ENCODE data around the gene WDHD1. TPM values are rescaled to one million over a fixed set of nuclear protein-coding genes. Genes with fewer than 3 reads are reported as not detected.
"Not testable (repeated sequence)": the region's sequence is repeated elsewhere in the genome, so short reads cannot be mapped to it uniquely, and the experiment has no call there.

WDHD1 gene
- polyA plus RNA-seq, 3 donors = 16.1 to 19.0 (median 18.4) TPM

DNA sequence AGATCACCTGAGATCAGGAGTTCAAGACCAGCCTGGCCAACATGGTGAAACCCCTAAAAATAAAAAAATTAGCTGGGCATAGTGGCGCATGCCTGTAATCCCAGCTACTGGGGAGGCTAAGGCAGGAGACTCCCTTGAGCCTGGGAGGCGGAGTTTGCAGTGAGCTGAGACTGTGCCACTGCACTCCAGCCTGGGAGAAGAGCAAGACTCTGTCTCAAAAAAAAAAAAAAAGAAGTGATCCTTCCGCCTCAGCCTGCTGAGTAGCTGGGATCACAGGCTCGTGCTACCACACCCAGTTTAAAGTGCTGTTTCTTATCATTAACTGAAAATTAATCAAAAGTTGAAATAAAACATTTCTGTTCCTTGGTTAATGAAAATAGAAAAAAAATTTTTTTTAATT is 117.9 kb downstream of the WDHD1 start:
- not testable (repeated sequence) for DNase-seq

DNA sequence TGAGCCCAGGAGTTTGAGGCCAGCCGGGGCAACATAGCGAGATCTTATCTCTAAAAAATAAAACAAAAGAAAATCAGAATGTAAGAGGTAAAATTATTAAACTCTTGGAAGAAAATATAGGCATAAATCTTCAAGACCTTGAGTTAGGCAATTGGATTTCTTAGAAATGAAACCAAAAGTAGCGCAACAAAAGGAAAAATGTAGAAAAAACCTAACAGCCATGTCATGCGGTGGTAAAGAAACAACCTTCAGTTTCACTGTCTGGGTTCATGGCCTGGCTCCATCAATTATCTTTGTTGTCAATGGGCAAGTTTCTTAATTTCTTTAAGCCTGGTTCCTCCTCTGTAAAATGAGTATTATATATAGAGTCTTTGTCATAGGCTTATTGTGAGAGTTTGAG is 118.7 kb downstream of the WDHD1 start:
- no peak for DNase-seq

DNA sequence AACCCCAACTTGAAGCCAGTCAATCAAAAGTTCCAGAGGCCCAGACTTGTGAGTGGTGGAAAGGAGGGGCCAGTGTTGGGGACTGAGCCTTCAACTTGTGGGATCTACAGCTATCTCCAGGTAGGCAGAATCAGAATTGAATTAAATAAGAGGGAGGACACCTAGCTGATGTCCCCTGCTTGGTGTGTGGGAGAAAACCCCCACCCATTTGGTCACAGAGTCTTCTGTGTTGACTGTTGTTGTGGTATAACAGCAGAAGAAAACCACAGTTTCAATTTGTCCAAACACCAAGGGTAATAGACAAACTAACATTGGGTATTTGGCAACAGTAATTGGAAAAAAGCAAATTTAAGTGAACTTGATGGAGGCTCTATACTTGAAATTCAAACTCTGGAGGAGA is 120.8 kb downstream of the WDHD1 start:
- no peak for DNase-seq

DNA sequence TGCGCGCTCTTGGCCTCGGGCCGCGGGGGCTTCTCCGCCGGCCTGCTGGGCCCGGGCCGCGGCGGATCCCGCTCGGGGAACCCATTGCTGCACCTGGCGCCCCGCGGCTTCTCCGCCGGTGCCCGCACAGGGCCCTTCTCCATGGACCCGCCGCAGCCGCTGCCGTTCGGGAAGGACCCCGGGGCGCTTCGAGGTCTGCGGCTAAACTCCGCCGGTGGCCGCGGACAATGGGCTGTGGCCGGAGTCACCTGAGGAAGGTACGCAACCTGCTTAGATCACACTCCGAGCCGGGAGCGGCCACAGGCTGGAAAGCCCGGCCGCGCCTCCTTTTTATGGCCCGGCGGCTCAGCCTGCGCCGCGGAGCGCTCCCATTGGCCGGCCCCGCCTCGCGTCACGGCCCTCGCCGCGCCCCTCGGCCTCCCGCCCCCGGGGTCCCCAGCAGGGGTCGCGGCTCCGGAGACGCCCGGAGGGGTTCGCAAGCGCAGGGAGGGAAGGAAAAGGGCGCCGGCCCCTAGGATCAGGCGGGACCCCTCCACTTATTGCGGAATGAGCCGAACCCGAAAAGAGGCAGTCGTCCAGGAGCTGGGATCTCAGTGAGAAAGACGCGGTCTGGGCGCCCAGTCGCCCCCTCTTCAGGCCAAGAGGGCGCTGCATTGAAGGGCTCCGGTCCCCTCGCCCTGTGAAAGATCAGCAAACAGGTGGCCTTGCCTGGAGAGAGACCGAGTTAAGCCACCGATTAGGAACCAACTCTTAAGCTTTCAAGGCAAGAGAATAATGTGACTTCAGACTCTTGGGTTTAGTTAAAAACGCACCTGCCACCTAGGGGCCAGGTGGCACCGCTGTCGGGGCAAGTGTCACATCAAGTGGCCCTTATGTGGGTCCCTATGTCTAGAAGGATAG is 124.1 kb downstream of the WDHD1 start, which contains the start of gene GCH1:
Gene GCH1 (minus strand): TSS at position 306 of the 900 bp plus-strand sequence. CDS start 163 bp downstream, at position 143.
- DNase-seq = peak; percentile 81

DNA sequence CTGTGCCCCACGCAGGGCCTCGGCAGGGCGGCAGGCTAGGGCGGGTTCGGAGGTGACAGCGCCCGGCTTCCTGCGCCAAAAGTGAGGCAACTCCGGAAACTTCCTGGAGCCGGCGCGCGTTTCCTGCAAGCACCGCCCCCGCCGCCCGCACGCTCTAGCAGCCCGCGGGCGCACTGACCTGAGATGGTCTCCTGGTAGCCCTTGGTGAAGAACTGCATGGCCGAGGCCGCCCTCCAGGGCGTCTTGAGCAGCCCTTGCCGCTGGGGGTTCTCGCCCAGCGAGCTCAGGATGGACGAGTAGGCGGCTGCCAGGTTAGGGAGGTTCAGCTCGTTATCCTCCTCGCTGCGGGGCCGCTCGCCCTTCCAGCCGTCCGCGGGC is 124.8 kb downstream of the WDHD1 start:
- DNase-seq = peak; percentile 43

DNA sequence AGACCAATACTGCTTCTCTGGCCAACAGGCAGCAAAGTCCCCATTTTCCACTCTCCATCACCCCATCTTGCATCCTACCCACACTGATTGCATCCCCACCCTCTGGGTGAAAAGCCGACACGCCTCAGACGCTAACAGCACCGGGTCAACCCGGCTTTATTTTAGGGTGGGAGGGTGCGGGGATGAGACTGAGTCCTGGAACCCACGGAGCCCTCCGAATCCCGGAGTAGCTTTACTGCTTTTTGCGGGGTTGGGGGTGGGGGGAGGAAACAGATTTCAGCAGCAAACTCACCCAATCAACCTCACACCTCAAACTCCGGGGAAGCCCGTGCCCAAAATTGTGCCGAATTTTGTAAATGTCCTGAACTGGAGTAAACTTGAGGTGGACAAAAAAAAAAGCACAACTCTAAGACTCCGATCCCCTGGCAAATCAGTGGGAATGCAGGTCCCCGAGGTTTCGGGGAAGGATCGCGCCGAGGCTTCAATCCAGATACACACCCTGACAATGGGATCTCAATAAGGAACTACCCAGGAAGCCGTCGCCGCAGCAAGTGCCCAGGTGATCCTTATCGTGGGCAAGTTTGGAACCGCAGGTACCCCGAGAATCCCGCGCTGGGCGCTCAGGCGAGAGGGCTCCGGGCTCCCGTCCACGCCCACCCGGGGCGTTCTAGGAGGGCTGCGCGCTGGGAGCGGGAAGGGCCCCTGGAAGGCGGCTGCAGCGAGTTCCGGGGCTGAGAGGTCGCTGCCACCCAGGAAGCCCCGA is 125.3 kb downstream of the WDHD1 start:
- DNase-seq = peak; percentile 38

DNA sequence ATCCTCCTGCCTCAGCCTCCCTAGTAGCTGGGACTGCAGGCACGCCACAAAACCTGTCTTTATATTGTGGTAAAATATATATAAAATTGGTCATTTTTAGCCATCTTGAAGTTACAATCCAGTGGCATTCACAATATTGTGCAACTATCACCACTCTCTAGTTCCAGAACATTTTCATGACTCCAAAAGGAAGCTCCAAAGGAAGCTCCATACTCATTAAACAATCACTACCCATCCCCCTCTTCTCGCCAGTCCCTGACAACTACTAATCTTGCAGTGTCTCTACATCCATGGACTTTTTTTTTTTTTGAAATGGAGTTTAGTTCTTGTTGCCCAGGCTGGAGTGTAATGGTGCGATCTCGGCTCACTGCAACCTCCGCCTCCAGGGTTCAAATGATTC is 127.3 kb downstream of the WDHD1 start:
- no peak for DNase-seq

DNA sequence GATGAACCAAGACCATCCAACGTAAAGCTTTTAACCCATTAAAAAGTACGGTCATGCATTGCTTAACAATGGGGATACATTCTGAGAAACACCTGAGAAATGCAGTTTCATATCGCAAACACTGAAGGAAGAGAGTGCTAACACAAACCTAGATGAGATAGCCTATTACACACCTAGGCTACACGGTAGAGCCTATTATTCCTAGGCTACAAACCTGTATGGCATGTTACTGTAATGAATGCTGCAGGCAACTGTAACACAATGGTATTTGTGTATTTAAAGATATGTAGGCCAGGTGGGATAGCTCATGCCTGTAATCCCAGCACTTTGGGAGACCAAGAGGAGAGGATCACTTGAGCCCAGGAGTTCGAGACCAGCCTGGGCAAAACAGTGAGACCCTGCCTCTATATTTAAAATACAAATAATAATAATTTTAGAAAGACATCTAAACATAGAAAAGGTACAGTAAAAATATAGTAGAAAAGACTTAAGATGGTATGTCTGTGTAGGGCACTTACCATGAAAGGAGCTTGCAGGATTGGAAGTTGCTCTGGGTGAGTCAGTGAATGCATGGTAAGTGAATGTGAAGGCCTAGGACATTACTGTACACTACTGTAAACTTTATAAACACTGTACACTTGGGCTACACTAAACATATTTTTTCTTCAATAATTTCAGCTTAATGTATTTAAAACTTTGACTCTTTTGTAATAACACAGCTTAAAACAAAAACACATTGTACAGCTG is 128.9 kb downstream of the WDHD1 start:
- DNase-seq = not testable (repeated sequence)

DNA sequence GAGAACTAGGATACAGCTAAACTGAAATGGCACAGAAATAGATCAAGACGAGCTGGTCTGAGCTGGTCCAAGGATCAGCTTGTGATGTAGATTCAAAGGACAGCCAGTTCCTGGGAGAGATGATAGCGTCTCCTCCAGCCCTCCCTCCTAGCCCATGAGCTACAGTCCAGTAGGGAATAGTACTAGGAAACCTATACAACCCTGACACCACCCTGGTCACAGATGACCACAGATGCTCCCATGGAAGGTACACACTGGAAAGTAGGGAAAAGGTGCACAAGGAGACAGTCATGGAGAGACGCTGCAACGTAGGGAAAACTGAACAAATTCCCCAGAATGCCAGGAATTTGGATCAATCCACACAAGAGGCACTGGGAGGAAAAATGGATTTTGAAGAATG is 131.2 kb downstream of the WDHD1 start:
- DNase-seq = no peak

DNA sequence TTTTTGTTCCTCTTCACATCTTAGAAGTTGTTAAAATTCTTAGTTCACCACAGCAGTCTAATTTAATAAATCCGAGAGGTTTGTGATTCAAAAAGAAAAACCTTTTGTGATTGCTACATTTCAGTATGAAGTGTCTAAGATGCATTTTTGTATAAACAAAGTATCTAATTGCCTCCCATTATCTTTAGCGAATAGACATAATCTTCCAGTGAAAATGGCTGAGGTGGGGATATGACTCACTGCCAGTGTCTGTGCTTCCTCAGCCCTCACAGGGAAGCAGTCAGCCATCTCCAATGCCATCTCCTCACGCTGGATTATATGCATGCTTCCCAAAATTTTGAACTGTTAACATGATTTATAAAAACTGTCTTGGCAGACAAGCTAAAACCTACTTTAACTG is 131.9 kb downstream of the WDHD1 start:
- no peak for DNase-seq

DNA sequence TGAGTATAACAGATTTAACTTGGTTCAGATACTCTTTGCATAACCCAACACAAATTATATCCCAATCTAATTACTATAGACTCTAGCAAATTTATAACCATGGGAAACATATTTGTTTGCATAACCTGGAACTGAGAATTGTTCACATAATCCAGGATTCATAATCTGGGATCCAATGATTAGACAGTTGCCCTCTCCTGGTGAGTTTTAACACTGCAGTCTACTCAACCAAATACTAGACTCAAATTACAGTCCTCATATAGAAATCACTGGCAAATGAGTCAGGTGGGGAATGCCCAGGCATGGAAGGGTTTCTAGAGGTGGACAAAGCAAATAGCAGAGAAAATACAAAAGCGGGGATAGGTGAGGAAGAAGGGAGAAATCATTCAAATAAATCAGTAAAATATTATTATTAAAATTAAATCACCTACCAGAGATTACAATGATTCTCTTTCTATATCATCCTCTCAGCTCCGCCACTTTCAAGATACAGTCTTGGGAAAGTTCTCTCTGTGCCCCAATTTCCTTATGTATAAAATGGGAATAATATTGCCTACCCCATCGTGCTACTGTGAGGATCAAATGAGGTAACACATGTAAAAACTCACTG is 133.6 kb downstream of the WDHD1 start:
- DNase-seq = no peak

DNA sequence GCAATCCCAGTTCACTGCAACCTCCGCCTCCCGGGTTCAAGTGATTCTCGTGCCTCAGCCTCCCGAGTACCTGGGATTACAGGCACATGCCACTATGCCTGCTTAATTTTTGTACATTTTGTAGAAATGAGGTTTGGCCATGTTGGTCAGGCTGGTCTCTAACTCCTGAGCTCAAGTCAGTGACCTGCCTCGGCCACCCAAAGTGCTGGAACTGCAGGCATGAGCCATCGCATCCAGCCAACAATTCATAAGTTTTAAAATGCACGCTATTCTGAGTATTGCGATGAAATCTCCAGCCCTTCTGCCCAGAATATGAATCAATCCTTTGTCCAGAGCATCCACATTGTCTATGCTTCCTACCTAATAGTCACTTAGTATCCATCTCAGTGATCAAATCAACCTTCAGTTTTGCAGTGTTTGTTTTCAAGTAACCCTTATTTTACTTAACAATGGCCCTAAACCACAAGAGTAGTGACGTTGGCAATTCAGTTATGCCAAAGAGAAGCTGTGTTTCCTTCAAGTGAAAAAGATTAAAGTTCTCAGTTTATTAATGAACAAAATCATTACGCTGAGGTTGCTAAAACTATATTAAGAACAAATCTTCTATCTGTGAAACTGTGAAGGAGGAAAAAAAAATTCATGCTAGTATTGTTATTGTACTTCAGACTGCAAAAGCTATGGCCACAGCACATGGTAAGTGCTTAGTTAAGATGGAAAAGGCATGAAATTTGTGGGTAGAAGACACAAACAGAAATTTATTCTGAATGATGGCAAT is 135.2 kb downstream of the WDHD1 start:
- no peak for DNase-seq

DNA sequence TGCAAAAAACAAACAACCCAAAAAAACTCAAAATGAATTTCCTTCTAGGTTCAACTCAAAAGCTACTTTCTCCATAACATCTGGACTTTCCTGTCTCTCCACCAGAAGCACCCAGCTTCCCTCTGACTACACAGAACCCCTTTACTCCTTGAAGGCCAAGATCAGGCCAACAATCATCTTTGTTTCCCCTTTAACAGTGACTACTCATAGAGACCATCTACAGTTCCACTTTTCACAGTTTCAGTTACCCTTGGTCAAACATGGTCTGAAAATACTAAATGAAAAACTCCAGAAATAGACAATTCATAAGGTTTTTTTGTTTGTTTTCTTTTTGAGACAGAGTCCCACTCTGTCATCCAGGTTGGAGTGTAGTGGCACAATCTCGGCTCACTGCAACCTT is 136.1 kb downstream of the WDHD1 start:
- DNase-seq = no peak

DNA sequence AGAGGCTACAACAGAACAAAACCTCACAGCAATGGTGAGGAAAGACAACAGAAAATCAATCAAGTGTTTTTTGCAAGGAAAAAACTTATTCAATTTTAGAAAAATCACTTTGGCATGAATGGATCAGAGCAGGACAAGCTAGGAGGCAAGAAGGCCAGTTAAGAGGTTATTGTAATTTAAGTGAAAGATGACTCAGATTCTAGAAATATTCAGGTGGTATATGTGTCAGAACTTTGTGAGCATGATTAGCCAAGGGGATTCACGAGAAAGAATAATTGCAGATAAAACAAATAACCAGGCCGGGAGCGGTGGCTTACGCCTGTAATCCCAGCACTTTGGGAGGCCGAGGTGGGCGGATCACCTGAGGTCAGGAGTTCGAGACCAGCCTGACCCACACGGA is 137.0 kb downstream of the WDHD1 start:
- DNase-seq = no peak

Other genes starting within 250 kb of the WDHD1 start
- gene GCH1, start 124.3 kb downstream of the WDHD1 start, polyA plus RNA-seq (ENCODE audit: insufficient read length in 3 of 3) = 10 to 100 TPM in 1 of 3 donors, 1 to 10 TPM in 2; 8.5 to 10.5 (median 9.7) TPM
- 10 to 100 TPM; 15.8 to 24.0 (median 21.5) TPM for gene SOCS4, start 137 bp upstream of the WDHD1 start, polyA plus RNA-seq (ENCODE audit: insufficient read length in 3 of 3)
- gene MAPK1IP1L, start 24.5 kb upstream of the WDHD1 start, polyA plus RNA-seq (ENCODE audit: insufficient read length in 3 of 3) = 100 to 1,000 TPM; 105 to 121 (median 114) TPM
- 10 to 100 TPM; 17.1 to 19.3 (median 17.6) TPM for gene LGALS3, start 102.2 kb upstream of the WDHD1 start, polyA plus RNA-seq (ENCODE audit: insufficient read length in 3 of 3)
- gene DLGAP5, start 164.5 kb upstream of the WDHD1 start, polyA plus RNA-seq (ENCODE audit: insufficient read length in 3 of 3) = 10 to 100 TPM; 25.3 to 32.8 (median 27.6) TPM
- gene FBXO34, start 244.3 kb upstream of the WDHD1 start, polyA plus RNA-seq (ENCODE audit: insufficient read length in 3 of 3) = 10 to 100 TPM; 32.9 to 42.1 (median 34.0) TPM